NCI-H128 (cell line): ENCODE results near the gene MDH2.
"Not testable (repeated sequence)": the region's sequence is repeated elsewhere in the genome, so short reads cannot be mapped to it uniquely, and the experiment has no call there.

Source experiments
- DNase-seq: peaks from one replicate; lab custom pipeline; 2025; ENCODE audit not compliant: unreplicated experiment; lab: John Stamatoyannopoulos, UW

Gene MDH2

GRCh38 chr7:76071316-76072242, 23.7 kb downstream of the MDH2 start:
- no peak for DNase-seq

DNA sequence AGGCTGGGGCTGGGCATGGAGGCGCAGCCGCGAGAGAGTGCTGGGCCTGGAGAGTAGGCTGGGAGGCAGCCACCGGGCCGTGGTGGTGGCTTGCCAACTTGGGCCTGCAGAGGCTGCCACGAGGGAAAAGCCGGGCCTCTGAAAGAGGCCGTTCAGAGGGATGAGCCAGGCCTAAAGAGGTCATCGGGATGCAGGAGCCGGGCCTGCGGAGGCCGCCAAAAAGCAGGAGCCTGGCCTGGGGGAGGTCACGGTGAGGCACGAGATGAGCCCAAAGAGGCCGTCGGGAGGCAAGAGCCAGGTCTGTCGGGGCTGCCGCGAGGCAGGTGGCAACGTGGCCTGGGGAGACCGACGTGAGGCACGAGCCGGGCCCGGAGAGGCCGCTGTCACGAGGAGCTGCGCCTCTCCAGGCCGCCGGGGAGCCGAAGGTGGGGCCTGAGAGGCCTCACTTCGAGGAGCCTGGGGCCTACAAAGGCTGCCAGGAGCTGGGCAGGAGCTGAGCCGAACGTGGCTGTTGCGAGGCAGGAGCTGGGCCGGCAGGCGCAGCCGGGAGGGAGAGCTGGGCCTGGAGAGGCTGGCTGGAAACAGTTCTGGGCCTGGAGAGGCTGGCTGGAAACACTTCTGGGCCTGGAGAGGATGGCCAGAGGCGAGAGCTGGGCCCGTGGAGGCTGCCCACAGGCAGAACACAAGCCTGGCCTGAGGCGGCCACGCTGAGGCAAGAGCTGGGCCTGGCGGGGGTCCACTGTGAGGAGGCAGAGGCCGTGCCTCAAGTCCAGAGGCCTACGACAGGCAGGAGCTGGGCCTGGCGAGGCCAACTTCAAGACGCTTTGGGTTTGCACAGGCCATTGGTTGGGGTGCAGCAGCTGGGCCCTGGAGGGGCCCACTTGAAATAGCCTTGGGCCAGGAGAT, 24.6 kb downstream of the MDH2 start:
- no peak for DNase-seq

DNA sequence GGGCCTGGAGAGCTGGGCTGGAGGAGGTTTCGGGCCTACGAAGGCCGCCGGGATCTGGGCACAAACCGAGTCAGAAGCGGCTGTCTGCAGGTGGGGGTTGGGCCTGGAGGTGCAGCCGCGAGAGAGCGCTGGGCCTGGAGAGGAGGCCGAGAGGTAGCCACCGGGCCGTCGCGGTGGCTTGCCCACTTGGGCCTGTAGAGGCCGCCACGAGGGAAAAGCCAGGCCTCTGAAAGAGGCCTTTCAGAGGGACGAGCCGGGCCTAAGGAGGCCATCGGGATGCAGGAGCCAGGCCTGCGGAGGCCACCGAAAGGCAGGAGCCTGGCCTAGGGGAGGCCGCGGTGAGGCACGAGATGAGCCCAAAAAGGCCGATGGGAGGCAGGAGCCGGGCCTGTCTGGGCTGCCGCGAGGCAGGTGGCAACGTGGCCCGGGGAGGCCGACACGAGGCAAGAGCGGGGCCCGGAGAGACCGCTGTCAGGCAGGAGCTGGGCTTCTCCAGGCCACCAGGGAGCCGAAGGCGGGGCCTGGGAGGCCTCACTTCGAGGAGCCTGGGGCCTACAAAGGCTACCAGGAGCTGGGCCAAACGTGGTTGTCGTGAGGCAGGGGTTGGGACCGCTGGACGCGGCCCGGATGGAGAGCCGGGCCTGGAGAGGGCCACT, 25.6 kb downstream of the MDH2 start:
- no peak for DNase-seq

DNA sequence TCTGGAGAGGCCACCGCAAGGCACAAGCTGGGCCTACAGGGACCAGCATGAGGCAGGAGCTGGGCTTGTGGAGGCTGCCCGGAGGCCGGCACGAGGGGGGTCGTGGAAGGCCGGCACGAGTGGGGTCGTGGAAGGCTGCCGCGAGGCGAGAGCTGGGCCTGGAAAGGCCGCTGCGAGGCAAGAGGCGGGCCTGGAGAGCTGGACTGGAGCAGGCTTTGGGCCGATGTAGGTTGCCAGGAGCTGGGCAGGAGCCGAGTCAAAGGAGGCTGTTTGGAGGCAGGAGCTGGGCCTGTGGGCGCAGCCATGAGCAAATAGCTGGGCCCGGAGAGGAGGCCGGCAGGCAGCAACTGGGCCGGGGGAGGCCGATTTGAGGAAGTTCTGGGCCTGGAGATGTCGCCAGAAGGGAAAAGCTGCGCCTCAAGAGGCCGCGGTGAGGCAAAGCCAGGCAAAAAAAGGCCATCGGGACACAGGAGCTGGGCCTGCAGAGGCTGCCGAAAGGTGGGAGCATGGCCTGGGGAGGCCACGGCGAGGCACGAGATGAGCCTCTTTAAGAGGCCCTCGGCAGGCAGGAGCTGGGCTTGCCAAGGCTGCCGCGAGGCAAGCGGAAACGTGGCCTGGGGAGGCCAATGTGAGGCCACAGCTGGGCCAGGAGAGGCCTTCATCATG, 26.5 kb downstream of the MDH2 start:
- no peak for DNase-seq

DNA sequence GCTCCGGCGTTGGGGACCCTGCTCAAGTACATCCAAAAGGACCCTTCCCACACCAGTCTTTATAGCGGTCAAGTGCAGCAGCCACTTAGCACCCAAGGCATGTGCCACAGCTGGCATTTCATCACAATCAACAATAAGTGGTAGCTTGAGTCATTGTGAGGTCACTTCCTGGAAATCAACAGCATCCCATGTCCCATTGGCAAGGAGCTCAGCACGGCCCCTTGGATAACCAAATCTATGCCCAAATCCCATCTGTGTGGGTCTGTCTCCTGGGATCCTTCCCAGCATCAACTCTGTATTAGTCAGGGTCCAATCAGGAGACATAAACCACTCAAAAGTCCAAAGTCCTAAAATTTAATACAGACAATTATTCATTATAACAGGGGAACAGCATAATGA, 27.1 kb downstream of the MDH2 start:
- no peak for DNase-seq

DNA sequence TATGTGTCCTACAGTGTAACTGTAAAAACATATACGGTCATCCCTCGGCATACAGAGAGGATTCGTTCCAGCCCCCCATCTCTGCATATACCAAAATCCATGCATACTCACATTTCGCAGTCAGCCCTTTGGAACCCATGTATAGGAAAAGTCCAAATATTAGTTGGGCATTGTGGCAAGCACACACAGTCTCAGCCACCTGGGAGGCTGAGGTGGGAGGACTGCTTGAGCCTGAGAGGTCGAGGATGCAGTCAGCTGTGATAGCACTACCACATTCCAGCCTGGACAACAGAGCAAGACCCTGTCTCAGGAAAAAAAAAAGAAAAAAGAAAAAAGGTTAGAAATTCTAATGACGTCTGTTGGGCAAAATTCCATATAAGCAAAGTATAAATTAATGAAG, 29.1 kb downstream of the MDH2 start:
- no peak for DNase-seq

GRCh38 chr7:76077435-76077834, 29.5 kb downstream of the MDH2 start:
- no peak for DNase-seq

GRCh38 chr7:76080204-76080603, 32.3 kb downstream of the MDH2 start:
- no peak for DNase-seq

- not testable (repeated sequence) for DNase-seq
Measured at GRCh38 chr7:76084115-76084514, 36.2 kb downstream of the MDH2 start.

DNA sequence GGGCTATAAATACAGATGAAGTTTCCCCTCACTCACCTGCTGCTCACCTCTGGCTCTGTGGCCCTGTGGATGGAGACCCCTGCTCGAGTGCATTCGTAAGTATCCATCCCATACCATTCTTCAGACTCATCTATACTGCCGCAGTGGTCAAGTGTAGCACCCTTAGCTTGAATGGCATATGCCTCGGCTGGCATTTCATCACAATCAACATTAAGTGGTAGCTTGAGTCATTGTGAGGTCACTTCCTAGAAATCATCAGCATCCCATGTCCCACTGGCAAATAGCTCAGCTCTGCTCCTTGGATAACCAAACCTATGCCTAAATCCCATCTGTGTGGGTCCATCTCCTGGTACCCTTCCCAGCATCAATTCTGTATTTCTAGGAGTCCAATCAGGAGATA, 38.2 kb downstream of the MDH2 start:
- no peak for DNase-seq

DNA sequence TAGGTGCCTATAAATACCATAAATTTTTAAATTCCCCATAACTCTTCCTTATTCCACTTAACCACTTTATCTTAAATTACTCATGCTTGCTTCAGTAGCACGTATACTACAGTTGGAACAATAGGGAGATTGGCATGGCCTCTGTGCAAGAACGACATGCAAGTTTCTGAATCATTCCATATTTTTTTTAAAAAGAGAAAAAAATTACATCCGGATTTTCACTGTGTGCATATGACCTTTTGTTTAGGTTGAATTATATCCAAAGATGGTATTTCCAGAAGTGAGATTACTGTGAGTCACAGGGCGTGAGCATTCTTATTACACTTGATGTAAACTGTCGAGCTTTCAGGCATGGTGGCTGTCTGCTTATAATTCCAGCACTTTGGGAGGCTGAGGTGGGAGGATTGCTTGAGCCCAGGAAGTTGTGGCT, 39.5 kb downstream of the MDH2 start:
- not testable (repeated sequence) for DNase-seq

DNA sequence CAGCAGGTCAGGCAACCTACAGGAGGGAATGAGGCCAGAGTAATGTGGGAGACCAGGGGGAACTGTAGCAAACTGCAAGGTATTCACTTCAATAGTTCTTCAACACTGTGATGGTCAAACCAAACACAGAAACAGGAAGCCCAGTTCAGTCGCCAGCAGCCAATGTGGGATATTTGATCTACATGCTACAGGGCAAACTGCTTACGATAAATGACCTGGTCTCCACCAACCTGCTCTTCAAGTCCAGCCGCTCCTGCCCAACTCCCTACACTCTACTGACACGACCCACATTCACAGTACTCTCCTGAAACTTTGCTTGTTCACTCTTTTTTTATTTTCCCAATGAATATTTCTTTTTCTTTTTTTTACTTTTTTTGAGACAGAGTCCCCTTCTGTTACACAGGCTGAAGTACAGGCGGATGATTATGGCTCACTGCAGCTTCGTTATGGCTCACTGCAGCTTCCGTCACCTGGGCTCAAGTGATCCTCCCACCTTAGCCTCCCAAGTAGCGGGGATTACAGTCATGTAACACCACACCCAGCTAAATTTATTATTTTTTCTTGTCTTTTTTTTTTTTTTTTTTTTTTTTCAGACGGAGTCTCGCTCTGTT, 42.1 kb downstream of the MDH2 start:
- no peak for DNase-seq

DNA sequence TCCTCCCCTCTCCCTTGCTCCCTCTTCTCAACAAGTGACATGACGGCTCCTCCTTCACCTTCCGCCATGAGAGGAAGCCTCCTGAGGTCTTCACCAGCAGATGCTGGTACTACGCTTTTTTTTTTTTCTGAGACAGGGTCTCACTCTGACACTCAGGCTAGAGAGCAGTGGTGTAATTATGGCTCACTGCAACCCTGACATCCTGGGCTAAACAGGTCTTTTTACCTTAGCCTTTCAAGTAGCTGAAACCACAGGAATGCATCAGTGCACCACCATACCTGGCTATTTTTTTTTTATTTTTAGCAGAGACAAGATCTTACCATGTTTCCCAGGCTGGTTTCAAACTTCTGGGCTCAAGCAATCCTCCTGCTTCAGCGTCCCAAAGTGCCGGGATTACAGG, 43.6 kb downstream of the MDH2 start:
- no peak for DNase-seq

DNA sequence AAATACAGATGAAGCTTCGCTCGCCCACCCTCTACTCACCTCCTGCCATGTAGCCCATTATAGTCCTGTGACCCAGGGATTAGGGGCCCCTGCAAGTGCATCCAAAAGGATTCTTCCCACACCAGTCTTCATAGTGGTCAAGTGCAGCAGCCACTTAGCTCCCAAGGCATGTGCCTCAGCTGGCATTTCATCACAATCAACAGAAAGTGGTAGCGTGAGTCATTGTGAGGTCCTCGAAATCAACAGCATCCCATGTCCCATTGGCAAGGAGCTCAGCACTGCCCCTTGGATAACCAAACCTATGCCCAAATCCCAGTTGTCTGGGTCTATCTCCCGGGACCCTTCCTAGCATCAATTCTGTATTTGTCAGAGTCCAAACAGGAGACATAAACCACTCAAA, 45.6 kb downstream of the MDH2 start:
- not testable (repeated sequence) for DNase-seq

DNA sequence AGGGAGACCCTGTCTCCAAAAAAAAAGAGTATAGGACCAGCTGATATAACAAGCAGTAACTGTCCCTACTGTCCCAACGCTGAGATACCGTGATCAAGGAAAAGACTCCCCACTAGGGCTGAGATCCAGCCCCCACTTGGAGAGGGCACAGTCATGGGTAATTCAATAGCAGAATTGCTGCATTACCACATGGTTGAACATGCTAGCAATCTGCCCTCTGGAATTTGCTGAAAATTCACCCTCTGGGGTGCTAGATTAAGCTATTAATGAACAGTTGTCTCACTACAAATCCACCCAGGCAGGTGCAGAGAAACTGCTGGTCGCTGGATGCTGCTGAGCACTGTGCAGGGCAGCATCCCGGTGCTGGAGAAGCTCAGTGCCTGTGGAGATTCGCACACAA, 46.4 kb downstream of the MDH2 start:
- not testable (repeated sequence) for DNase-seq

GRCh38 chr7:76095908-76096307, 48.0 kb downstream of the MDH2 start:
- no peak for DNase-seq

DNA sequence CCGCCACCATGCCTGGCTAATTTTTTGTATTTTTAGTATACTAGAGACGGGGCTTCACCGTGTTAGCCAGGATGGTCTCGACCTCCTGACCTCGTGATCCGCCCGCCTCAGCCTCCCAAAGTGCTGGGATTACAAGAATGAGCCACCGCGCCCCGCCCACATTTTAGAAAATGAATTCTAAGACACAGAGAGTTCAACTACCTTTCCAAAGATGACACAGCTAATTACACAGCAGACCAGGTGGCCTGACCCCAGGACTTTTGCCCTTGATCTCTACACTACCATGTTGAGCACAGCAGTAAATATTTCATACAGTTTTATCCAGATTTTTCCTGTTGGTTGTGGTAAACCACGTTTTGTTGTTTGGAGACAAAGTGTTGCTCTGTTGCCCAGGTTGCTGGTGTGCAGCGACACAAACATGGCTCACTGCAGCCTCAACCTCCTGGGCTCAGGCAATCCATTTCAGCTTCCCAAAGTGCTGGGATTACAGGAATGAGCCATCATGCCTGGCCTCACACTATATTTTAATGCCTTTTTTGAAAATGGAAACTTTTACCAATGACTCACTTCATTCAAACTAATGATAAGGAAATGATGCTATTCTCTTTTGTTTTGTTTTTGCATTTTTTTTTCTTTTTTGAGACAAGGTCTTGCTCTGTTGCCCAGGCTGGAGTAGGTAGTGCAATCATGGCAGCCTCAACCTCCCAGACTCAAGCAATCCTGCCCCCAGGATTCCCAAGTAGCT, 54.0 kb downstream of the MDH2 start:
- not testable (repeated sequence) for DNase-seq

- DNase-seq, result not testable (repeated sequence)
Measured at GRCh38 chr7:76103788-76104187, 55.9 kb downstream of the MDH2 start.

DNA sequence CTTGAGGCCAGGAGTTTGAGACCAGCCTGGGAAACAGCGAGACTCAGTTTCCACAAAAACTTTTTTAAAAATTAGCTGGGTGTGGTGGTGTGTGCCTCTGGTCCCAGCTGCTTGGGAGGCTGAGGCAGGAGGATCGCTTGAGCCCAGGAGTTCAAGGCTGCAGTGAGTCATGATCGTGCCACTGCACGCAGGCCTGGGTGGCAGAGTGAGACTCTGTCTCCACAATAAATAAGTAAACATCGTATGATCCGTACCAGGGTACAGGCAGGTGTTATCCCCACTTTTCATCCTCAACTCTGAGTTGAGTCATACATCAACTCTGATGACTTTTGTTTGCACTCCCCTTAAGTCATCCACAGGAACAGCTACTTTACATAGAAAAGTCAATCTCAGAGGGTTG, 58.2 kb downstream of the MDH2 start:
- not testable (repeated sequence) for DNase-seq

DNA sequence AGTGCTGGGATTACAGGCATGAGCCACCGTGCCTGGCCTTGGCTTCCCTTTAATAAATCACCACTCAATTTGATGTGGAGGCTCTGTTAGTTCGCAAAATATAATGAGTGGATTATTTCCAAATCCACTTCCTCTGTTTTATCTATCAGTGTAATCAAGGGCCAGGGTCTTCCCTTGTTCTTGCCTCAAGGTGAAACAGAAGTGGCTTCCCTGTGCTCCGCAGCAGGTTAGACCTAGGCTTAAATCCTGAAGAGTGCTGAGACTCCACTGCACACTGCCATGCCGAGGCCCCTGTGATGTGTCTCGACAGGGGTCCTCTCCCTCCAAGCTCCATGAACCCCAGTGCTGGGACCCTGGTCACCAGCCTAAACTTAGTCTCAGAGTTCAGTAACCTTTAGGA, 59.0 kb downstream of the MDH2 start:
- no peak for DNase-seq
